OCI-LY7 (cell line): ENCODE results near the gene ETFRF1.

Experiments used
- CTCF ChIP-seq: fragments of 200-600 bp; sonication (generic); conservative IDR thresholded peaks from 2 replicates; pipeline ENCODE4 v1.5.1; 2014; ENCODE audit warnings: mild to moderate bottlenecking, antibody characterized with exemption, low read length, moderate library complexity, mixed read lengths
- EZH2phosphoT487 ChIP-seq: fragments of 200-600 bp; sonication (generic); IDR thresholded peaks from 2 replicates; pipeline ENCODE4 v1.6.1; 2018; ENCODE audit warnings: low read depth, borderline replicate concordance, mild to moderate bottlenecking, mixed run types, antibody characterized with exemption, low read length, moderate library complexity, mixed read lengths

- TF ChIP-seq CTCF (no peak), EZH2phosphoT487 (no peak)
Observed at GRCh38 chr12:25242981-25243679, 48.1 kb downstream of the ETFRF1 start.
